ENCODE measurements around the gene EGFR. TPM values are rescaled to one million over a fixed set of nuclear protein-coding genes. Genes with fewer than 3 reads are reported as not detected.
A peak's percentile ranks its signal among the peaks of the same experiment; 100 is the strongest.

EGFR gene
- polyA plus RNA-seq, 1 experiment = 62.6 TPM

- no peak for TF ChIP-seq CTCF (IDR thresholded peaks at IDR 0.05; ENCODE audit: low read depth, low read length)
- Histone ChIP-seq H3K4me3 (ENCODE audit: low read depth, low read length) (no peak overlapping the region), H3K27me3 (ENCODE audit: control insufficient read depth, insufficient read depth, low read length) (no peaks in the 10 kb centered on the region), H3K9me3 (ENCODE audit: control insufficient read depth, insufficient read depth, low read length) (peaks cover 4% of the 10 kb centered on the region; the same call in 1 of the 2 replicates), H3K27ac (ENCODE audit: low read depth, low read length) (peak overlapping the region; percentile 55)
- CTCF ChIA-PET = no interaction called here
- no peak for DNase-seq (ENCODE audit: low read depth, low spot score)
- POLR2A ChIA-PET = no interaction called here
These were observed 36.7 kb downstream of the EGFR start for GRCh38 chr7:55055479-55055878.

GRCh38 chr7:55056068-55056467 lies 37.3 kb downstream of the EGFR start:
- CTCF ChIA-PET = interaction anchor here (1.6 kb wide), 1 partner anchor 199 kb away, joined by 5 read pairs; no protein-coding TSS in a partner anchor
- DNase-seq (ENCODE audit: low read depth, low spot score) = no peak
- Histone ChIP-seq H3K27ac (ENCODE audit: low read depth, low read length) (no peak overlapping the region), H3K27me3 (ENCODE audit: control insufficient read depth, insufficient read depth, low read length) (no peaks in the 10 kb centered on the region), H3K9me3 (ENCODE audit: control insufficient read depth, insufficient read depth, low read length) (peaks cover 4% of the 10 kb centered on the region; the same call in 1 of the 2 replicates), H3K4me3 (ENCODE audit: low read depth, low read length) (no peak overlapping the region)
- TF ChIP-seq CTCF (IDR thresholded peaks at IDR 0.05; ENCODE audit: low read depth, low read length) = no peak
- POLR2A ChIA-PET = no interaction called here

- TF ChIP-seq CTCF (IDR thresholded peaks at IDR 0.05; ENCODE audit: low read depth, low read length) = no peak
- Histone ChIP-seq H3K4me3 (ENCODE audit: low read depth, low read length) (no peak overlapping the region), H3K9me3 (ENCODE audit: control insufficient read depth, insufficient read depth, low read length) (peaks cover 4% of the 10 kb centered on the region; the same call in 1 of the 2 replicates), H3K27me3 (ENCODE audit: control insufficient read depth, insufficient read depth, low read length) (no peaks in the 10 kb centered on the region), H3K27ac (ENCODE audit: low read depth, low read length) (no peak overlapping the region)
- DNase-seq (ENCODE audit: low read depth, low spot score) = no peak
- POLR2A ChIA-PET = interaction anchor here (0.8 kb wide), 1 partner anchor 76 kb away, joined by 3 read pairs; no protein-coding TSS in a partner anchor
- CTCF ChIA-PET = interaction anchor here (1.6 kb wide), 1 partner anchor 198 kb away, joined by 5 read pairs; no protein-coding TSS in a partner anchor
These were observed 38.0 kb downstream of the EGFR start for GRCh38 chr7:55056577-55057480.

- peaks cover 4% of the 10 kb centered on the region; the same call in 1 of the 2 replicates for H3K9me3 ChIP-seq (ENCODE audit: control insufficient read depth, insufficient read depth, low read length)
- no peak overlapping the region for H3K27ac ChIP-seq (ENCODE audit: low read depth, low read length)
- POLR2A ChIA-PET = interaction anchor here (0.7 kb wide), 1 partner anchor 42 kb away, joined by 5 read pairs; no protein-coding TSS in a partner anchor
These were observed 39.5 kb downstream of the EGFR start for GRCh38 chr7:55058314-55058713.

More at GRCh38 chr7:55058314-55058713, 39.5 kb downstream of the EGFR start:
- Histone ChIP-seq H3K4me3 (ENCODE audit: low read depth, low read length) (no peak overlapping the region), H3K27me3 (ENCODE audit: control insufficient read depth, insufficient read depth, low read length) (no peaks in the 10 kb centered on the region)
- no peak for DNase-seq (ENCODE audit: low read depth, low spot score)
- TF ChIP-seq CTCF (IDR thresholded peaks at IDR 0.05; ENCODE audit: low read depth, low read length) = no peak
- CTCF ChIA-PET = no interaction called here
